Neutrophil (primary cell): ENCODE measurements around the gene FLAD1.

Experiments
- H3K27ac ChIP-seq: fragments of 200-600 bp; sonication (generic); 2 replicates; pipeline ENCODE4 v1.5.1; 2016; ENCODE audit warnings: mild to moderate bottlenecking, moderate library complexity
- H3K27me3 ChIP-seq: fragments of 200-600 bp; sonication (generic); 2 replicates; pipeline ENCODE4 v1.6.0; 2016; ENCODE audit warnings: mild to moderate bottlenecking
- H3K36me3 ChIP-seq: fragments of 200-600 bp; sonication (generic); 2 replicates; pipeline ENCODE4 v1.5.1; 2017
- H3K4me1 ChIP-seq, 2 experiments: fragments of 200-600 bp in 1 of 2; sonication (generic) in 1 of 2; 1 replicate in 1 of 2; 2 replicates in 1 of 2; pipeline versions ENCODE4 v1.5.1 to v1.6.1; 2013 to 2016; ENCODE audit warnings: low read depth in 1 of 2, low read length in 1 of 2, mild to moderate bottlenecking in 1 of 2, moderate library complexity in 1 of 2; ENCODE audit not compliant: control insufficient read depth in 1 of 2, insufficient read depth in 1 of 2
- H3K4me3 ChIP-seq, 2 experiments: fragments of 200-600 bp in 1 of 2; sonication (generic) in 1 of 2; 1 replicate in 1 of 2; 2 replicates in 1 of 2; pipeline ENCODE4 v1.5.1; 2013 to 2016; ENCODE audit warnings: low read depth in 1 of 2, low read length in 1 of 2, mild to moderate bottlenecking in 1 of 2, moderate library complexity in 1 of 2
- H3K9me3 ChIP-seq: fragments of 200-600 bp; sonication (generic); 2 replicates; pipeline ENCODE4 v1.5.1; 2016
- CTCF ChIP-seq: fragments of 200-600 bp; sonication (generic); IDR thresholded peaks from 2 replicates; pipeline ENCODE4 v1.5.1; 2016; ENCODE audit warnings: antibody characterized with exemption

Gene FLAD1

DNA sequence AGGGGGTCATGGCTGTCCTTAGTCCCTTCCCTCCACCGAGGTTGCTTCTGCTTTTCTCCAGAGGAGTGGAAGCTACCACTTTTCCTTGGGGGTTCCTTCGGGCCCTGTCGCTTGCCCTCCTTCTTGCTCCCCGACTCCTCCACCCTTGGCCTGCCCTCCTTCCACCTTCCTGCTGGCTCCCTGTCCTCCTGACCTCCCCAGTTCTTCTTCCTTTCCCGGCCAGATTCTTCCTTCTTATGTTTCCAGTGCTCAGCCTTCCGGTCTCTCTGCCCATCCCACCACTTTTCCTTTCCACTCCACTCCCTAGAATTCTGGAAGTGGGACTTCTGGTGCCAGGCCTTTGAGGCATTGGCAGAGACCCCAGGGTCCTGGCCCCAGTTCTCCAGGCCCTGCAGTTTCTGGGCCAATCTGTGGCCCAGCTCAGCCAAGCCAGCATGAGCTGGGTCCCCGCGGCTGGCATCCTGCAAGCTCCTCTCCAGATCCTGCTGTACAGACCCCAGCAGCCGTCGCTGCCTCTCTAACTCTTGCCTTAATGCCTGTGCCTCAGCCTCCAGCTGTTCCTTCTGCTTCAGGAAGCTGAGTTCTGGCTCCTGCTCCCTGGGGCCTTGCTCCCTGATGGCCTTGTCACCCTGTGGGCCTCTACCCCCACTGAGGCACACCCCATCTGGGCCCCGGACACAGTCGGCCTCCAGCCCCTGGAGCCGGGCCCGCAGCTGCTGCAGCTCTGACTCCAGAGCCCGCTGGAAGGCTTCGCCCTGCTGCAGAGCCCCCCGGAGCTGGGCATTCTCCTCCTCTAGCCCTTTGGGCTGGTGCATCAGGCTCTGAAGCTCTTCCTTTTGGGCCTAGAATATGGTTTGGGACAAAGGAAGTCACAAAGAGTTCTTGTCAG is 36.9 kb upstream of the FLAD1 start:
- H3K4me1 ChIP-seq = peaks cover 25 to 28% of the 10 kb centered on the region in 2 experiments
- no peak overlapping the region for H3K27ac ChIP-seq
- H3K9me3 ChIP-seq = no peaks in the 10 kb centered on the region
- H3K27me3 ChIP-seq = no peaks in the 10 kb centered on the region
- TF ChIP-seq CTCF = no peak
- H3K4me3 ChIP-seq = no peak overlapping the region
- H3K36me3 ChIP-seq = peaks cover 68% of the 10 kb centered on the region

DNA sequence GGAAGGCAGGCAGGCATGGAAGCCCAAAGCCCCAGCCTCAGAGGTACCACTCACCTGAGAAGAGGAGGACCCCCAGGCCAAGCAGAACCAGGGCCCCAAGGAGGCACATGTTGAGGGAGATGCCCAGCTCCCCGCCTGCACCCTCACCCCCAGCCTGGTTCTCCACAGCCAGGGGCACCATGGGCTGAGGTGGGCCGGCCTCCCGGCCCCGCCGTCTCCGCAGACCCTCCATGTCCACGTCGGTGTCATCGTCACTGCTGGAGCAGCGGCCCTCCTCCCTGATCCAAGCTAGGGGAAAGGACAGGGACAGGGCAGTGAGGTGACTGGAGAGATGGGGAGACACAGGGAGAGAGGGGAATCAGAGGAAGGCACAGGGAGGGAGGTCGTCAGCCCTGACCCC is 35.1 kb upstream of the FLAD1 start:
- Histone ChIP-seq H3K27me3 (no peaks in the 10 kb centered on the region), H3K27ac (no peak overlapping the region), H3K36me3 (peaks cover 75% of the 10 kb centered on the region), H3K4me3 (no peak overlapping the region), H3K9me3 (no peaks in the 10 kb centered on the region), H3K4me1 (peaks cover 24 to 31% of the 10 kb centered on the region in 2 experiments)
- no peak for TF ChIP-seq CTCF

DNA sequence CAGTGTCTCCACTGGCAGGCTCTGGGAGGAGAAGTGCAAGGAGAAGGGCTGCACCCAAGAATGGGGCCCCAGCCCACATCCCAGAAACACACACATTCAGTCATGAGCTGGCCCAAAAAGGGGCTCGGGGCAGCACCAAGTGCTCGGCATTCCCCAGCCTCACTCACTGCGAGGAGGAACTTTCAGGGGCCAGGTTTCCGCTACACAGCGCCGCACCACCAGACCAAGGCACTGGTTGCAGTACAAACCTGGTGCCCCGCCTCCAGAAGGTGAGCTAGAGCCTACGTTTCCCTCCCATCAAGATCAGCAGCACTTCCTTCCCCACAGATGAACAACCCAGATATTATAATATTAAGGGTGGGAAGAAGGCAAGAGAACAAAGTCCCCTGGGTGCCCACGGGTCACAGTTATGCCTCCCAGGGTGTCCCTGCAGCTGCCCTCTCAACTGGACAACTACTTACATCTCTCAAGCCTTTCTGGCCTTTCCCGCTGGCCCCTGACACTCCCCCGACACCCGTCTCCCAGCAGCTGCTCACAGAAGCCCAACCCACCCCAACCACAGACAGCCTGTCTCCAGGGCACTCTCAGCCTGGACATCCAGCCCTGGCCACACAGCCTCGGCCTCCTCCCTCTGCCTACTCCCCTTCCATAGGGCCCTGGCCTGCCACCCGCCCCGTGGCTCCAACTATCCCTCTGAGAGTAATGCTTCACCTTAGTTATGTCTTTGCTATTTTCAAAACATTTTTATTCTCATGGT is 31.1 kb upstream of the FLAD1 start:
- H3K4me3 ChIP-seq = no peak overlapping the region
- peak overlapping the region; percentile 38 for H3K27ac ChIP-seq
- TF ChIP-seq CTCF = no peak
- H3K4me1 ChIP-seq = peaks cover 43 to 51% of the 10 kb centered on the region in 2 experiments
- H3K9me3 ChIP-seq = no peaks in the 10 kb centered on the region
- peaks cover 46% of the 10 kb centered on the region for H3K36me3 ChIP-seq
- no peaks in the 10 kb centered on the region for H3K27me3 ChIP-seq

DNA sequence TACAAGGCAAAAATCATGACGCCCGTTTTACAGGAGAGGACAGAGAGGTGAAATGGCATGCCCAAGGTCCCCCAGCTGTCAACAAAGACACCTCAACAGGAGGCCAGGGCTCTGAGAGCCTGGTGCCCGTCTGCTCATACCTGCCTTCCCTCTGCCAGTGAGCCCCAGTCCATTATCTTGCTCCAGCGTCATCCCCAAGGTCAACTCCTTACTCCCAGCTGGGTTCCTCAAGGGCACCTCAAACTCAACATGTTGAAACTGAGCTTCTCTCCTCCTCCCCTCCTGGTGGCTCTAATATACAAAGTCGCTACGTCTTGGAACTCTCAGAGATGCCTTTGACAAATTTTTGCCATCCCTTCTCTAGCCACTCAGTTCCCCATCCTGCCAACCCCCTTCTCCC is 30.5 kb upstream of the FLAD1 start:
- TF ChIP-seq CTCF = no peak
- Histone ChIP-seq H3K4me3 (no peak overlapping the region), H3K36me3 (peaks cover 40% of the 10 kb centered on the region), H3K9me3 (no peaks in the 10 kb centered on the region), H3K27ac (no peak overlapping the region), H3K4me1 (peaks cover 43 to 53% of the 10 kb centered on the region in 2 experiments), H3K27me3 (no peaks in the 10 kb centered on the region)

GRCh38 chr1:154953611-154954038 is 29.5 kb upstream of the FLAD1 start:
- Histone ChIP-seq H3K27ac (peak overlapping the region; percentile 95), H3K4me3 (no peak overlapping the region), H3K27me3 (no peaks in the 10 kb centered on the region), H3K4me1 (peaks cover 43 to 53% of the 10 kb centered on the region in 2 experiments), H3K9me3 (no peaks in the 10 kb centered on the region), H3K36me3 (peaks cover 34% of the 10 kb centered on the region)
- TF ChIP-seq CTCF = no peak
